ENCODE results near the gene FGF6.

The FGF6 gene

GRCh38 chr12:4448943-4449850 is 3.6 kb upstream of the FGF6 start:
- no peaks in the 10 kb centered on the region for H3K27me3 ChIP-seq (ENCODE audit: insufficient read depth, low read length, poor library complexity)
- H4K20me1 ChIP-seq (ENCODE audit: insufficient read depth, low read length) = no peaks in the 10 kb centered on the region
- no peaks in the 10 kb centered on the region for H3K79me2 ChIP-seq (ENCODE audit: insufficient read depth, low read length)
- no peak for ATAC-seq (ENCODE audit: insufficient read depth, low read depth)
- no peak overlapping the region for H3K27ac ChIP-seq (ENCODE audit: low read length)
- H2AFZ ChIP-seq (ENCODE audit: low read depth, low read length) = no peak overlapping the region
- H3K9ac ChIP-seq (ENCODE audit: low read depth, low read length) = no peak overlapping the region
- TF ChIP-seq CTCF (IDR thresholded peaks at IDR 0.05; ENCODE audit: borderline replicate concordance, extremely low read depth, low read length, poor library complexity, severe bottlenecking) (no peak), EZH2 (IDR thresholded peaks at IDR 0.05; ENCODE audit: borderline replicate concordance, low read depth, low read length, severe bottlenecking) (no peak)
- no peak for DNase-seq
- no peaks in the 10 kb centered on the region for H3K9me3 ChIP-seq (ENCODE audit: insufficient read depth, low read length, severe bottlenecking)
- H3K4me2 ChIP-seq (ENCODE audit: insufficient read depth, low read length) = no peak overlapping the region
- H3K4me3 ChIP-seq (ENCODE audit: low read depth in 1 of 2, low read length in 2 of 2) = no peak overlapping the region
- H3K4me1 ChIP-seq (ENCODE audit: insufficient read depth, low read length) = peaks cover 15% of the 10 kb centered on the region
- H3K36me3 ChIP-seq (ENCODE audit: insufficient read depth, low read length) = no peaks in the 10 kb centered on the region

- ATAC-seq (ENCODE audit: insufficient read depth, low read depth) = no peak
- no peak overlapping the region for H3K4me3 ChIP-seq (ENCODE audit: low read depth in 1 of 2, low read length in 2 of 2)
- H4K20me1 ChIP-seq (ENCODE audit: insufficient read depth, low read length) = no peaks in the 10 kb centered on the region
- no peak overlapping the region for H2AFZ ChIP-seq (ENCODE audit: low read depth, low read length)
- TF ChIP-seq CTCF (IDR thresholded peaks at IDR 0.05; ENCODE audit: borderline replicate concordance, extremely low read depth, low read length, poor library complexity, severe bottlenecking) (no peak), EZH2 (IDR thresholded peaks at IDR 0.05; ENCODE audit: borderline replicate concordance, low read depth, low read length, severe bottlenecking) (no peak)
- H3K9me3 ChIP-seq (ENCODE audit: insufficient read depth, low read length, severe bottlenecking) = no peaks in the 10 kb centered on the region
- no peaks in the 10 kb centered on the region for H3K27me3 ChIP-seq (ENCODE audit: insufficient read depth, low read length, poor library complexity)
- no peaks in the 10 kb centered on the region for H3K36me3 ChIP-seq (ENCODE audit: insufficient read depth, low read length)
- no peak overlapping the region for H3K4me2 ChIP-seq (ENCODE audit: insufficient read depth, low read length)
- no peak overlapping the region for H3K9ac ChIP-seq (ENCODE audit: low read depth, low read length)
- H3K4me1 ChIP-seq (ENCODE audit: insufficient read depth, low read length) = peaks cover 22% of the 10 kb centered on the region
- DNase-seq = no peak
- no peak overlapping the region for H3K27ac ChIP-seq (ENCODE audit: low read length)
- H3K79me2 ChIP-seq (ENCODE audit: insufficient read depth, low read length) = no peaks in the 10 kb centered on the region
These were observed 2.8 kb upstream of the FGF6 start for GRCh38 chr12:4448371-4448940.

DNA sequence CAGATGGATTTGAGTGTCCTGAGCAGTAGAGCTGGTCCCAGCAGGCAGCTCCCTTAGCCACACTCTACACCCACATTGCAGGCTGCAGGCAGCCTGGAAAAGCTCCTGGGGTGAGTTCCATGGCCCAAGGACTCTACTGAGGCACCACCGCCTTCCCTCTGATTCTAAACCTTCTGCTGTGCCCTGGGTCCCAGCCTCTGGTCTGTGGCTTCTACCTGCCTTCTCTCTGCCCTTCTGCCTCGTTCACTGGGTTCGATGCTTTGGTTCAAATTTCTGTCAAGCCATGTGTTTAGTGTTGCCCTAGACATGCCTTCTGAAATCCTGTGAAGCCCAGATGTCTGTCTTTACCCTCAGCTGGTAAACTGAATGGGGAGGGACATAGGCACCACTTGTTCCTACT is 1.5 kb upstream of the FGF6 start:
- H4K20me1 ChIP-seq (ENCODE audit: insufficient read depth, low read length) = no peaks in the 10 kb centered on the region
- no peaks in the 10 kb centered on the region for H3K79me2 ChIP-seq (ENCODE audit: insufficient read depth, low read length)
- TF ChIP-seq CTCF (IDR thresholded peaks at IDR 0.05; ENCODE audit: borderline replicate concordance, extremely low read depth, low read length, poor library complexity, severe bottlenecking) (no peak), EZH2 (IDR thresholded peaks at IDR 0.05; ENCODE audit: borderline replicate concordance, low read depth, low read length, severe bottlenecking) (no peak)
- no peak overlapping the region for H3K27ac ChIP-seq (ENCODE audit: low read length)
- ATAC-seq (ENCODE audit: insufficient read depth, low read depth) (no peak), DNase-seq (no peak)
- no peak overlapping the region for H3K4me2 ChIP-seq (ENCODE audit: insufficient read depth, low read length)
- H3K9me3 ChIP-seq (ENCODE audit: insufficient read depth, low read length, severe bottlenecking) = no peaks in the 10 kb centered on the region
- no peak overlapping the region for H2AFZ ChIP-seq (ENCODE audit: low read depth, low read length)
- H3K4me3 ChIP-seq (ENCODE audit: low read depth in 1 of 2, low read length in 2 of 2) = no peak overlapping the region
- peaks cover 36% of the 10 kb centered on the region for H3K4me1 ChIP-seq (ENCODE audit: insufficient read depth, low read length)
- H3K36me3 ChIP-seq (ENCODE audit: insufficient read depth, low read length) = no peaks in the 10 kb centered on the region
- H3K27me3 ChIP-seq (ENCODE audit: insufficient read depth, low read length, poor library complexity) = no peaks in the 10 kb centered on the region
- no peak overlapping the region for H3K9ac ChIP-seq (ENCODE audit: low read depth, low read length)

Data from DND-41 (cell line).